Measurements from ENCODE around the gene PRMT3. TPM values are rescaled to one million over a fixed set of nuclear protein-coding genes. Genes with fewer than 3 reads are reported as not detected.

PRMT3 gene
- total RNA-seq, 1 experiment from 2014 or later: 22.6 TPM

DNA sequence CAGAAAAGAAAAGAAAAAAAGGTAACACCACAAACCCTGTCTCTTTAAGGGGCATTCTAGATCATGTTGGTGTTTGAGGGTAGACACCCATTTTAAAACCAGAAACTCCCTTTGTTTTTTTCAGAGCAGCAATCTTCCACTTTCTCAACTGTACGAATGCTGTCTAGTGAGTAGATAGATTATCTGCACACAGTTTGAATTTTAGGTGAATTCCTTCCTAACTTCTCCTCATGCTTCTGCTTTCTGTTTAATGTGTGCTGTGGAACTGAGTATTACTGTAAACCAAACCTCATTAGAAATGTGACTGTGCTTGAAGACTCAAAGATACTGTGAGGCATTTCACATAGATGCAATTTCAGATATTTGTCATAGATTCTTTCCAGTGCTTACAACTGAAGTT lies 102.4 kb downstream of the PRMT3 start:
- H3T11ph ChIP-seq (ENCODE audit: low read length): no peak overlapping the region
- Mint-ChIP-seq H3K27ac (no peak overlapping the region; a peak in 1 of 7 replicates), H3K36me3 (ENCODE audit: insufficient read depth in 1 of 3, low read depth in 3 of 3) (peaks cover 4 to 9% (median 4%) of the 10 kb centered on the region in 3 experiments; a peak in 3 of 7 replicates), H3K4me1 (peaks cover 10% of the 10 kb centered on the region in 2 experiments), H3K4me3 (no peak overlapping the region), H3K27me3 (ENCODE audit: low read depth) (no peaks in the 10 kb centered on the region), H3K9me3 (no peaks in the 10 kb centered on the region)
- TF ChIP-seq CTCF (conservative IDR thresholded peaks at IDR 0.05): no peak
- H4K91ac ChIP-seq (ENCODE audit: insufficient read length, low read depth, low read length): no peak overlapping the region
- no peaks in the 10 kb centered on the region for H3K79me1 ChIP-seq (ENCODE audit: insufficient read depth, low read depth, low read length, poor library complexity, severe bottlenecking)
- H3K56ac ChIP-seq (ENCODE audit: insufficient read length, low read depth, low read length): no peak overlapping the region
- no peak overlapping the region for H3K18ac ChIP-seq (ENCODE audit: insufficient read length, low read depth, low read length)
- no peak overlapping the region for H4K8ac ChIP-seq (replicated peaks; ENCODE audit: insufficient read length, low read depth, low read length)
- no peaks in the 10 kb centered on the region for H3K27me3 ChIP-seq (ENCODE audit: insufficient read depth, low read length)
- H2BK20ac ChIP-seq (ENCODE audit: low read depth, low read length, poor library complexity, severe bottlenecking): no peak overlapping the region
- no peaks in the 10 kb centered on the region; the same call in 1 of the 2 replicates for H3K4me1 ChIP-seq (ENCODE audit: insufficient read depth, low read length)
- H3K4ac ChIP-seq (ENCODE audit: low read depth, low read length): no peak overlapping the region
- H3K79me2 ChIP-seq (ENCODE audit: insufficient read depth, low read length): no peaks in the 10 kb centered on the region
- H4K20me1 ChIP-seq (ENCODE audit: control insufficient read depth, insufficient read depth, insufficient read length): no peaks in the 10 kb centered on the region
- H3K4me2 ChIP-seq (ENCODE audit: insufficient read depth, insufficient read length, low read length): no peak overlapping the region
- no peaks in the 10 kb centered on the region for H3K23me2 ChIP-seq (ENCODE audit: insufficient read length, low read depth, low read length, poor library complexity, severe bottlenecking)
- no peak overlapping the region for H2BK12ac ChIP-seq (ENCODE audit: insufficient read length, low read depth, low read length)
- H3K9ac ChIP-seq (ENCODE audit: extremely low read depth, insufficient read length, low read length): no peak overlapping the region
- no peak overlapping the region for H2AFZ ChIP-seq (ENCODE audit: low read length)
- H2BK5ac ChIP-seq (ENCODE audit: insufficient read length, low read length): no peak overlapping the region
- H3K23ac ChIP-seq (ENCODE audit: insufficient read length, low read depth, low read length): no peak overlapping the region
- H2BK15ac ChIP-seq (ENCODE audit: low read depth, low read length): no peak overlapping the region
- H4K5ac ChIP-seq (ENCODE audit: insufficient read length, low read depth, low read length): no peak overlapping the region
- no peak overlapping the region for H3K27ac ChIP-seq (ENCODE audit: insufficient read length, low read depth, low read length)
- whole genome bisulfite sequencing (ENCODE audit: extremely low coverage, insufficient read length, low lambda C conversion rate): no CpG with 5 or more reads among the region's 1 CpG
- H2BK120ac ChIP-seq (ENCODE audit: low read depth, low read length, poor library complexity, severe bottlenecking): no peak overlapping the region
- DNase-seq: no peak
- no peak overlapping the region for H2AK5ac ChIP-seq (ENCODE audit: insufficient read length, low read length)
- H3K9me3 ChIP-seq (ENCODE audit: control insufficient read depth, low read depth, low read length): no peaks in the 10 kb centered on the region
- no peak overlapping the region for H3K14ac ChIP-seq (ENCODE audit: insufficient read depth, low read length)
